Adrenal gland (tissue), 5 donors: ENCODE results near the gene AIF1L.

Experiments used
- CTCF ChIP-seq, 6 experiments: fragments of 450-650 bp in 4 of 6; fragments of 200-600 bp in 2 of 6; sonication (generic) in 1 of 6; IDR thresholded peaks; 1 replicate in 5 of 6; 2 replicates in 1 of 6; pipeline versions ENCODE4 v1.5.1 to v1.8.0; 2016 to 2021; ENCODE audit warnings: antibody characterized with exemption in 6 of 6, mild to moderate bottlenecking in 2 of 6, moderate library complexity in 1 of 6
- POLR2A ChIP-seq, 2 donors: fragments of 450-650 bp; IDR thresholded peaks; one replicate each; pipeline ENCODE4 v1.6.1; 2017; ENCODE audit warnings: antibody characterized with exemption in 2 of 2, mild to moderate bottlenecking in 2 of 2, moderate library complexity in 1 of 2
- donor health status: DM: no; HTN: no; CAD: no.

- no peak for TF ChIP-seq CTCF (IDR thresholded peaks at IDR 0.05)
- no peak for TF ChIP-seq POLR2A (IDR thresholded peaks at IDR 0.05)
Measured at GRCh38 chr9:131100445-131100844, 4.1 kb downstream of the AIF1L start.
